Suprapubic skin (tissue), 3 donors: Measurements from ENCODE around the gene MELTF.

Source experiments
- EP300 ChIP-seq: sonication (generic); formaldehyde crosslinking; IDR thresholded peaks from one replicate; pipeline ENCODE4 v1.6.1; 2017; ENCODE audit warnings: antibody characterized with exemption
- TF ChIP-seq, protein P1 (sequence below), 2 donors: fragments of 200-600 bp in 1 of 2; fragments of 450-650 bp in 1 of 2; sonication (generic) in 1 of 2; IDR thresholded peaks; one replicate each; pipeline ENCODE4 v1.5.1; 2016 to 2019; ENCODE audit warnings: antibody characterized with exemption in 2 of 2, mild to moderate bottlenecking in 1 of 2, moderate library complexity in 1 of 2

DNA sequence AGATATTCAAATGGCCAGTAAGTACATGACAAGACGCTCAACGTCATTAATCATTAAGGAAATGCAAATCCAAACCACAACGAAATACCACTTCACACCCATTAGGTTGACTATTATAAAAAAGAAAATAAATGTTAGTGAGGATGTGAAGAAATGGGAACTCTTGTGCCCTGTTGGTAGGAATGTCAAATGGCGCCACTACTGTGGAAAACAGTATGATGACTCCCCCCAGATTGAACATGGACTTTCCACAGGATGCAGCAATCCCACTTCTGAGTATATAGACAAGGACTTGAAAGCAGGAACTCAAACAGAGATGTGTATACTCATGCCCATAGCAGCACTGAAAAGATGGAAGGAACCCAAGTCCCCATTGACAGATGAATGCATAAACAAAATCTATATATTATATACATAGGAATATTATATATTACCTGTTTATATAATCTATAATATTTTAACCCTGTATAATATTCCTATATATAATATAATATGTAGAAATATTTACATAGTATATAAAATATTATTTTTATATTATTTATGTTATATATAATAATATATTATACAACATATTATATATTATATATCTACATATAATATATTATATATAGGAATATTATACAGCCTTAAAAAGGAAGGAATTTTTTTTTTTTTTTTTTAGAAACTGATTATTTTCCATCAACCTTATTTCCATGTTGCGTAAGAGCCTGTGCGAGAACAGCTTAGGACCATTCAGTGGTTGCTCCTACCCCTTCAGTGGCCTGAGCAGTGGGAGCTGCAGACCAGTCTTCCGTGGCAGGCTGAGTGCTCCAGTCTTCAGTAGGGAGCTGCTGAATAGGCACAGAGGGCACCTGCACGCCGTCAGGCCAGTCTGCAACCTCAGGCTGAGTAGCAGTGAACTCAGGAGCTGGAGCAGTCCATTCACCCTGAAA lies 43.4 kb downstream of the MELTF start:
- TF ChIP-seq, protein P1, sequence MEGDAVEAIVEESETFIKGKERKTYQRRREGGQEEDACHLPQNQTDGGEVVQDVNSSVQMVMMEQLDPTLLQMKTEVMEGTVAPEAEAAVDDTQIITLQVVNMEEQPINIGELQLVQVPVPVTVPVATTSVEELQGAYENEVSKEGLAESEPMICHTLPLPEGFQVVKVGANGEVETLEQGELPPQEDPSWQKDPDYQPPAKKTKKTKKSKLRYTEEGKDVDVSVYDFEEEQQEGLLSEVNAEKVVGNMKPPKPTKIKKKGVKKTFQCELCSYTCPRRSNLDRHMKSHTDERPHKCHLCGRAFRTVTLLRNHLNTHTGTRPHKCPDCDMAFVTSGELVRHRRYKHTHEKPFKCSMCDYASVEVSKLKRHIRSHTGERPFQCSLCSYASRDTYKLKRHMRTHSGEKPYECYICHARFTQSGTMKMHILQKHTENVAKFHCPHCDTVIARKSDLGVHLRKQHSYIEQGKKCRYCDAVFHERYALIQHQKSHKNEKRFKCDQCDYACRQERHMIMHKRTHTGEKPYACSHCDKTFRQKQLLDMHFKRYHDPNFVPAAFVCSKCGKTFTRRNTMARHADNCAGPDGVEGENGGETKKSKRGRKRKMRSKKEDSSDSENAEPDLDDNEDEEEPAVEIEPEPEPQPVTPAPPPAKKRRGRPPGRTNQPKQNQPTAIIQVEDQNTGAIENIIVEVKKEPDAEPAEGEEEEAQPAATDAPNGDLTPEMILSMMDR (IDR thresholded peaks at IDR 0.05), result no peak
- no peak for TF ChIP-seq EP300
